Tibial nerve (tissue), 4 donors: ENCODE measurements around the gene DNAH6.

Source experiments
- CTCF ChIP-seq, 5 experiments: fragments of 200-600 bp in 3 of 5; fragments of 450-650 bp in 2 of 5; sonication (generic) in 3 of 5; IDR thresholded peaks; one replicate each; pipeline ENCODE4 v1.5.1; 2016 to 2019; ENCODE audit warnings: antibody characterized with exemption in 5 of 5, mild to moderate bottlenecking in 3 of 5, moderate library complexity in 2 of 5
- EP300 ChIP-seq, 2 donors: sonication (generic); formaldehyde crosslinking; IDR thresholded peaks; one replicate each; pipeline ENCODE4 v1.6.1; 2017; ENCODE audit warnings: antibody characterized with exemption in 2 of 2, mild to moderate bottlenecking in 1 of 2
- POLR2A ChIP-seq, 2 donors: fragments of 450-650 bp; IDR thresholded peaks; one replicate each; pipeline ENCODE4 v1.6.1; 2017; ENCODE audit warnings: antibody characterized with exemption in 2 of 2, mild to moderate bottlenecking in 2 of 2, moderate library complexity in 2 of 2

DNA sequence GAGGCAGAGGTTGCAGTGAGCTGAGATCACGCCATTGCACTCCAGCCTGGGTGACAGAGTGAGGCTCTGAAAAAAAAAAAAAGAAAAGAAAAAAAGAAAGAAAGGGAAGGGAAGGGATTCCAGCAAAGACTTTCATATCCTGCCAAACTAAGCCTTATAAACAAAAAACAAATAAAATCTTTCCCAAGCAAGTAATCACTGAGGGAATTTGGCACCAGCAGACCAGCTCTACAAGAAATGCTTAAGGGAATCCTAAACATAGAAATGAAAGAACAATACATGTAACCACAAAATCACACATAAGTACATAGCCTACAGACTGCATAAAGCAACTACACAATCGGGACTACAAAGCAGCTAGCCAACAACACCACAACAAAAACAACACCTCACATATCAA, 285.5 kb downstream of the DNAH6 start:
- no peak for TF ChIP-seq CTCF (IDR thresholded peaks at IDR 0.05)
- TF ChIP-seq POLR2A (IDR thresholded peaks at IDR 0.05), result no peak
- TF ChIP-seq EP300 (IDR thresholded peaks at IDR 0.05), result no peak
